Astrocyte (in vitro differentiated cells and primary cell): ENCODE measurements around the gene FUCA1. TPM values are rescaled to one million over a fixed set of nuclear protein-coding genes. Genes with fewer than 3 reads are reported as not detected.
"Not testable (repeated sequence)": the region's sequence is repeated elsewhere in the genome, so short reads cannot be mapped to it uniquely, and the experiment has no call there.

Experiments used
- DNase-seq: peaks from one replicate; pipeline ENCODE4 v3.0.0-alpha.2; 2010; ENCODE audit warnings: low read depth
- FAIRE-seq: peaks from 2 replicates; lab custom pipeline; 2011; peaks lifted over from hg19 to GRCh38; lab: Jason Lieb, UNC
- H2AFZ ChIP-seq: 2 replicates; pipeline ENCODE4 v1.6.0; 2012; ENCODE audit warnings: low read depth, low read length, inconsistent platforms
- H3K27ac ChIP-seq: 2 replicates; pipeline ENCODE4 v1.5.1; 2011; ENCODE audit warnings: low read depth, low read length, inconsistent platforms
- H3K27me3 ChIP-seq: 2 replicates; pipeline ENCODE4 v1.6.0; 2011; ENCODE audit warnings: low read length, inconsistent platforms; ENCODE audit not compliant: insufficient read depth
- H3K36me3 ChIP-seq: 2 replicates; pipeline ENCODE4 v1.5.1; 2011; ENCODE audit warnings: low read length, inconsistent platforms; ENCODE audit not compliant: insufficient read depth
- H3K4me1 ChIP-seq: 2 replicates; pipeline ENCODE4 v1.5.1; 2011; ENCODE audit warnings: low read length, inconsistent platforms; ENCODE audit not compliant: insufficient read depth
- H3K4me2 ChIP-seq: 2 replicates; pipeline ENCODE4 v1.6.0; 2012; ENCODE audit warnings: low read length, inconsistent platforms
- H3K4me3 ChIP-seq: 2 replicates; pipeline ENCODE4 v1.5.1; 2011; ENCODE audit warnings: low read depth, mild to moderate bottlenecking, low read length, inconsistent platforms; ENCODE audit not compliant: insufficient read depth
- H3K79me2 ChIP-seq: 2 replicates; pipeline ENCODE4 v1.6.0; 2012; ENCODE audit warnings: mild to moderate bottlenecking, low read length, inconsistent platforms; ENCODE audit not compliant: insufficient read depth
- H3K9ac ChIP-seq: 2 replicates; pipeline ENCODE4 v1.6.0; 2012; ENCODE audit warnings: mild to moderate bottlenecking, low read length, inconsistent platforms
- H3K9me3 ChIP-seq: 2 replicates; pipeline ENCODE4 v1.5.1; 2012; ENCODE audit warnings: low read depth, mild to moderate bottlenecking, low read length, inconsistent platforms; ENCODE audit not compliant: insufficient read depth
- H4K20me1 ChIP-seq: 2 replicates; pipeline ENCODE4 v1.6.0; 2012; ENCODE audit warnings: low read length, inconsistent platforms; ENCODE audit not compliant: insufficient read depth
- H3K27ac Mint-ChIP-seq: one replicate; pipeline ENCODE4 v1.8.0; 2021; ENCODE audit warnings: mild to moderate bottlenecking, mixed read lengths; ENCODE audit not compliant: unreplicated experiment
- H3K27me3 Mint-ChIP-seq: one replicate; pipeline ENCODE4 v1.8.0; 2021; ENCODE audit warnings: low read depth, mixed read lengths; ENCODE audit not compliant: unreplicated experiment
- H3K36me3 Mint-ChIP-seq: one replicate; pipeline ENCODE4 v1.8.0; 2021; ENCODE audit warnings: low read depth, mixed read lengths; ENCODE audit not compliant: unreplicated experiment
- H3K4me1 Mint-ChIP-seq: one replicate; pipeline ENCODE4 v1.8.0; 2021; ENCODE audit warnings: low read depth, mixed read lengths; ENCODE audit not compliant: unreplicated experiment
- H3K4me3 Mint-ChIP-seq: one replicate; pipeline ENCODE4 v1.8.0; 2021; ENCODE audit warnings: mild to moderate bottlenecking, moderate library complexity, mixed read lengths; ENCODE audit not compliant: unreplicated experiment
- H3K9me3 Mint-ChIP-seq: one replicate; pipeline ENCODE4 v1.8.0; 2021; ENCODE audit warnings: mild to moderate bottlenecking, mixed read lengths; ENCODE audit not compliant: unreplicated experiment
- CTCF ChIP-seq: IDR thresholded peaks from 2 replicates; pipeline ENCODE4 v1.5.1; 2011; ENCODE audit warnings: low read depth, mild to moderate bottlenecking, inconsistent platforms, low read length, moderate library complexity; ENCODE audit not compliant: insufficient read depth
- EZH2 ChIP-seq: IDR thresholded peaks from 2 replicates; pipeline ENCODE4 v1.6.1; 2012; ENCODE audit warnings: mild to moderate bottlenecking, low read length, inconsistent platforms; ENCODE audit not compliant: insufficient read depth
- total RNA-seq: library from RNA; stranded (reverse); gene quantifications from 2 replicates; pipeline ENCODE4 v1.2.1, GENCODE V29; 2021

FUCA1 gene
- total RNA-seq, 1 donor from 2014 or later: 10.4 TPM

- Mint-ChIP-seq H3K4me3 (no peak overlapping the region), H3K36me3 (peaks cover 3% of the 10 kb centered on the region), H3K27me3 (peaks cover 57% of the 10 kb centered on the region), H3K4me1 (no peaks in the 10 kb centered on the region), H3K27ac (no peak overlapping the region), H3K9me3 (peaks cover 7% of the 10 kb centered on the region)
- H2AFZ ChIP-seq: peak overlapping the region; percentile 47
- peak overlapping the region; percentile 28 for H3K4me3 ChIP-seq
- peaks cover 36% of the 10 kb centered on the region for H3K27me3 ChIP-seq
- peak overlapping the region; percentile 74 for H3K4me2 ChIP-seq
- H4K20me1 ChIP-seq: no peaks in the 10 kb centered on the region
- H3K79me2 ChIP-seq: no peaks in the 10 kb centered on the region
- no peaks in the 10 kb centered on the region for H3K9me3 ChIP-seq
- H3K27ac ChIP-seq: no peak overlapping the region
- FAIRE-seq (no peak), DNase-seq (no peak)
- no peak overlapping the region for H3K9ac ChIP-seq
- TF ChIP-seq EZH2 (peak; percentile 84), CTCF (no peak)
- no peaks in the 10 kb centered on the region for H3K4me1 ChIP-seq
- H3K36me3 ChIP-seq: no peaks in the 10 kb centered on the region
Observed at GRCh38 chr1:23902321-23903278, 34.5 kb upstream of the FUCA1 start.

- not testable (repeated sequence) for H3K79me2 ChIP-seq, H3K36me3 ChIP-seq, H3K4me3 ChIP-seq, H3K9me3 ChIP-seq, DNase-seq, H3K27ac ChIP-seq, H3K9me3 Mint-ChIP-seq, H3K4me1 ChIP-seq, H3K4me3 Mint-ChIP-seq, H3K4me2 ChIP-seq, H3K9ac ChIP-seq, H2AFZ ChIP-seq, H3K27ac Mint-ChIP-seq, H3K4me1 Mint-ChIP-seq, H4K20me1 ChIP-seq, FAIRE-seq, H3K36me3 Mint-ChIP-seq
- peaks cover 39% of the 10 kb centered on the region for H3K27me3 ChIP-seq
- peaks cover 52% of the 10 kb centered on the region for H3K27me3 Mint-ChIP-seq
Observed at GRCh38 chr1:23900017-23900416, 31.9 kb upstream of the FUCA1 start.

- Histone ChIP-seq H3K4me3 (no peak overlapping the region), H4K20me1 (no peaks in the 10 kb centered on the region), H3K9ac (no peak overlapping the region), H3K79me2 (no peaks in the 10 kb centered on the region), H3K4me2 (no peak overlapping the region), H3K27me3 (peaks cover 30% of the 10 kb centered on the region), H3K27ac (no peak overlapping the region), H3K36me3 (no peaks in the 10 kb centered on the region), H3K9me3 (no peaks in the 10 kb centered on the region), H2AFZ (no peak overlapping the region), H3K4me1 (no peaks in the 10 kb centered on the region)
- peaks cover 3% of the 10 kb centered on the region for H3K36me3 Mint-ChIP-seq
- H3K9me3 Mint-ChIP-seq: peaks cover 7% of the 10 kb centered on the region
- peaks cover 44% of the 10 kb centered on the region for H3K27me3 Mint-ChIP-seq
- no peak overlapping the region for H3K4me3 Mint-ChIP-seq
- H3K27ac Mint-ChIP-seq: no peak overlapping the region
- DNase-seq (no peak), FAIRE-seq (no peak)
- no peaks in the 10 kb centered on the region for H3K4me1 Mint-ChIP-seq
- TF ChIP-seq CTCF (no peak), EZH2 (no peak)
Observed at GRCh38 chr1:23899070-23899469, 31.0 kb upstream of the FUCA1 start.
